ENCODE results near the gene DDX10.

DNA sequence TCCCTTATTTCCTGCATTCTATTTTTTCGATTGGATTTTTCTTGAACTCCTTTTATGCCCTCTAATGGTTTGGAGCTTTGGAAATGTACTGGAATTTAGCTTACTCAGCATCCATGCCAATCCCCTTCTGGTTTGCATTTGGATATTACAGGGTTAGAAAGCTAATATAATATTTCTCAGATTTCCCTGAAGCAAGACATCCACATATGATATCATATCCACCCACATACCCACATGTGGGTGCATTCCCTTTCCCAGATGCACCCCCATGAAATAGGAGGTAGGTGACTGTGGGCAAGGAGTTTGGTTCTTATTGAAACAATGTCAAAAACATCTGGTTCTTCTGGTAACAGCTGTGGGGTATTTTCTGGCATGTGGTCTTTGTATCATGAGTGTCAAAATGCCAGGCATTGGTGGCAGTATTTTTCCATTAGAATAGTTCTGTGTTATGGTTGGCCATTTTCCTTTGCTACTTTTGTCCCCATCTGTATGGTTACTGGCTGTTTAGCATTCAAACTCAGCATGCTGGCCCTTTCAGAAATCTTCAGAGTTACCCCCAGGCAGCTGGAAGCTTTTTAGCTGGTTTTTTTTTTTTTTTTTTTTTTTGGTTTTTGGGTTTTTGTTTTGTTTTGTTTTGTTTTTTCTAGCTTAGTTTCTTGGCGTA, 32.7 kb upstream of the DDX10 start:
- TF ChIP-seq, protein P1, sequence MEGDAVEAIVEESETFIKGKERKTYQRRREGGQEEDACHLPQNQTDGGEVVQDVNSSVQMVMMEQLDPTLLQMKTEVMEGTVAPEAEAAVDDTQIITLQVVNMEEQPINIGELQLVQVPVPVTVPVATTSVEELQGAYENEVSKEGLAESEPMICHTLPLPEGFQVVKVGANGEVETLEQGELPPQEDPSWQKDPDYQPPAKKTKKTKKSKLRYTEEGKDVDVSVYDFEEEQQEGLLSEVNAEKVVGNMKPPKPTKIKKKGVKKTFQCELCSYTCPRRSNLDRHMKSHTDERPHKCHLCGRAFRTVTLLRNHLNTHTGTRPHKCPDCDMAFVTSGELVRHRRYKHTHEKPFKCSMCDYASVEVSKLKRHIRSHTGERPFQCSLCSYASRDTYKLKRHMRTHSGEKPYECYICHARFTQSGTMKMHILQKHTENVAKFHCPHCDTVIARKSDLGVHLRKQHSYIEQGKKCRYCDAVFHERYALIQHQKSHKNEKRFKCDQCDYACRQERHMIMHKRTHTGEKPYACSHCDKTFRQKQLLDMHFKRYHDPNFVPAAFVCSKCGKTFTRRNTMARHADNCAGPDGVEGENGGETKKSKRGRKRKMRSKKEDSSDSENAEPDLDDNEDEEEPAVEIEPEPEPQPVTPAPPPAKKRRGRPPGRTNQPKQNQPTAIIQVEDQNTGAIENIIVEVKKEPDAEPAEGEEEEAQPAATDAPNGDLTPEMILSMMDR (IDR thresholded peaks at IDR 0.05) = no peak
- TF ChIP-seq POLR2A (IDR thresholded peaks at IDR 0.05) = no peak

Data from esophagus squamous epithelium (tissue), 4 donors.